Trophoblast cell (in vitro differentiated cells and primary cell): ENCODE measurements around the gene FHAD1.

Experiments
- DNase-seq, 2 donors: peaks; one replicate each; pipeline ENCODE4 v3.0.0-alpha.2; 2016
- H2AFZ ChIP-seq: 2 replicates; pipeline ENCODE4 v1.6.1; 2013; ENCODE audit warnings: low read length, moderate library complexity, mild to moderate bottlenecking; ENCODE audit not compliant: insufficient read depth, poor library complexity
- H2AK5ac ChIP-seq: 2 replicates; pipeline ENCODE4 v1.6.1; 2013; ENCODE audit warnings: mild to moderate bottlenecking, low read length
- H2BK120ac ChIP-seq: 2 replicates; pipeline ENCODE4 v1.6.1; 2013; ENCODE audit warnings: low read length, mild to moderate bottlenecking, moderate library complexity; ENCODE audit not compliant: insufficient read depth, poor library complexity
- H2BK12ac ChIP-seq: 2 replicates; pipeline ENCODE4 v1.6.1; 2013; ENCODE audit warnings: mild to moderate bottlenecking, low read length, moderate library complexity
- H2BK5ac ChIP-seq: 2 replicates; pipeline ENCODE4 v1.6.1; 2013; ENCODE audit warnings: low read length, low read depth, moderate library complexity, mild to moderate bottlenecking; ENCODE audit not compliant: poor library complexity
- H3K14ac ChIP-seq: 2 replicates; pipeline ENCODE4 v1.6.1; 2013; ENCODE audit warnings: mild to moderate bottlenecking, low read length
- H3K18ac ChIP-seq: 2 replicates; pipeline ENCODE4 v1.6.1; 2013; ENCODE audit warnings: mild to moderate bottlenecking, low read length
- H3K23ac ChIP-seq: 2 replicates; pipeline ENCODE4 v1.6.1; 2013; ENCODE audit warnings: low read length
- H3K27ac ChIP-seq: 2 replicates; pipeline ENCODE4 v1.5.1; 2013; ENCODE audit warnings: low read depth, mild to moderate bottlenecking, inconsistent platforms, low read length, moderate library complexity
- H3K27me3 ChIP-seq: 2 replicates; pipeline ENCODE4 v1.6.1; 2013; ENCODE audit warnings: inconsistent platforms, mild to moderate bottlenecking, low read length, moderate library complexity; ENCODE audit not compliant: insufficient read depth
- H3K36me3 ChIP-seq, 2 experiments: 1 replicate in 1 of 2; 2 replicates in 1 of 2; pipeline ENCODE4 v1.6.1; 2013; ENCODE audit warnings: low read length in 2 of 2, mild to moderate bottlenecking in 2 of 2, moderate library complexity in 1 of 2; ENCODE audit not compliant: insufficient read depth in 2 of 2, control insufficient read depth in 1 of 2
- H3K4ac ChIP-seq: 2 replicates; pipeline ENCODE4 v1.6.1; 2013; ENCODE audit warnings: low read depth, mild to moderate bottlenecking, low read length, moderate library complexity
- H3K4me1 ChIP-seq, 2 experiments: 1 replicate in 1 of 2; 2 replicates in 1 of 2; pipeline ENCODE4 v1.6.1; 2013; ENCODE audit warnings: low read length in 2 of 2, mild to moderate bottlenecking in 2 of 2, moderate library complexity in 1 of 2; ENCODE audit not compliant: insufficient read depth in 2 of 2, control insufficient read depth in 1 of 2
- H3K4me2 ChIP-seq: 2 replicates; pipeline ENCODE4 v1.6.1; 2013; ENCODE audit warnings: inconsistent platforms, mild to moderate bottlenecking, low read length, moderate library complexity
- H3K4me3 ChIP-seq: 2 replicates; pipeline ENCODE4 v1.5.1; 2013; ENCODE audit warnings: mild to moderate bottlenecking, low read depth, low read length, inconsistent platforms
- H3K79me1 ChIP-seq: one replicate; pipeline ENCODE4 v1.6.1; 2013; ENCODE audit warnings: low read length
- H3K79me2 ChIP-seq: 2 replicates; pipeline ENCODE4 v1.6.1; 2013; ENCODE audit warnings: low read length, mild to moderate bottlenecking; ENCODE audit not compliant: control insufficient read depth, insufficient read depth, poor library complexity
- H3K9ac ChIP-seq: 2 replicates; pipeline ENCODE4 v1.6.1; 2013; ENCODE audit warnings: mild to moderate bottlenecking, low read length
- H3K9me3 ChIP-seq: 2 replicates; pipeline ENCODE4 v1.6.1; 2013; ENCODE audit warnings: low read depth, mild to moderate bottlenecking, control low read depth, inconsistent platforms, low read length; ENCODE audit not compliant: insufficient read depth
- H4K12ac ChIP-seq: 2 replicates; pipeline ENCODE4 v1.6.1; 2013; ENCODE audit warnings: low read depth, mild to moderate bottlenecking, low read length, moderate library complexity
- H4K8ac ChIP-seq: 2 replicates; pipeline ENCODE4 v1.6.1; 2013; ENCODE audit warnings: low read depth, mild to moderate bottlenecking, low read length, moderate library complexity
- H4K91ac ChIP-seq: one replicate; pipeline ENCODE4 v1.6.1; 2013; ENCODE audit warnings: low read depth, mild to moderate bottlenecking, low read length, moderate library complexity
- WGBS: extraction: QIAGEN DNeasy Blood & Tissue Kit; methylation state at CpG from one replicate; pipeline ENCODE4 v1.1.7; 2013; ENCODE audit warnings: missing lambda C conversion rate; ENCODE audit not compliant: insufficient read length, insufficient coverage; ENCODE audit errors: extremely low coverage; 5-methylcytosine and 5-hydroxymethylcytosine counted together

Gene FHAD1

GRCh38 chr1:15423355-15424077 is 176.5 kb downstream of the FHAD1 start:
- Histone ChIP-seq H3K27me3 (no peaks in the 10 kb centered on the region), H3K4me1 (no peaks in the 10 kb centered on the region), H3K4me3 (no peak overlapping the region), H4K8ac (no peak overlapping the region), H3K36me3 (peaks cover 3 to 12% of the 10 kb centered on the region in 2 experiments), H4K91ac (no peak overlapping the region), H3K4me2 (no peak overlapping the region), H3K23ac (no peak overlapping the region), H3K79me2 (no peaks in the 10 kb centered on the region), H2BK120ac (no peak overlapping the region), H3K4ac (no peak overlapping the region), H3K9me3 (peaks cover 3% of the 10 kb centered on the region), H3K27ac (no peak overlapping the region), H3K79me1 (no peaks in the 10 kb centered on the region), H2AFZ (no peak overlapping the region), H3K18ac (no peak overlapping the region), H3K14ac (no peak overlapping the region), H2BK5ac (no peak overlapping the region), H4K12ac (no peak overlapping the region), H2BK12ac (no peak overlapping the region), H3K9ac (no peak overlapping the region), H2AK5ac (no peak overlapping the region)
- WGBS: no CpG with 5 or more reads among the region's 11 CpGs
- DNase-seq: no peak

DNA sequence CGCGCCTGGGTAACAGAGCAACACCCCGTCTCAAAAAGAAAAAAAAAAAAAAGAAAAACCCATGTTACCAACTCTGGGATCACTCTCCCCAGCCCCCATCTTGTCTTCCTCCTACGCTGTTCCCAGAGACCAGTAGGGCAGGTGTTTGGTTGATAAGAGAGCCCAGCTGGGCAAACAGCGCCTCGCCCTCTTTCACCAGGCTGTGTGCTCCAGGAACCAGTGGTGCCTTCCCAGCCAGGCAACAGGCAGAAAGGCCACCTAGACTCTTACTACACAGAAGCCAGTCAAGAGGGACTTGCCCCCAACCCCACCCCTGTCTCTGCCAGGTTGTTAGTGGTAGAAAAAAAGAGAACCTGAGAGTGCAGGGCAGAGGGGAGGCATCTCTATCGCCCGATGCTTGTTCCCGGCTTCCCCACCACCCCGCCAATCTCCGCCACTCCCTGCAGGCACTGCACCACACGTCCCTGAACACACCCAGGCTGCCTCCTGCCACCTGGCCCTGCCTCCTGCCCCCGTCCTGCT is 177.2 kb downstream of the FHAD1 start:
- H2AFZ ChIP-seq: no peak overlapping the region
- H2BK12ac ChIP-seq: no peak overlapping the region
- peaks cover 3 to 12% of the 10 kb centered on the region in 2 experiments for H3K36me3 ChIP-seq
- no peaks in the 10 kb centered on the region for H3K79me1 ChIP-seq
- H3K23ac ChIP-seq: no peak overlapping the region
- no peaks in the 10 kb centered on the region for H3K27me3 ChIP-seq
- peaks cover 3% of the 10 kb centered on the region for H3K9me3 ChIP-seq
- H2BK120ac ChIP-seq: no peak overlapping the region
- H3K79me2 ChIP-seq: no peaks in the 10 kb centered on the region
- no CpG with 5 or more reads among the region's 13 CpGs for WGBS
- no peak overlapping the region for H3K18ac ChIP-seq
- H3K4me1 ChIP-seq: no peaks in the 10 kb centered on the region
- H3K14ac ChIP-seq: no peak overlapping the region
- no peak overlapping the region for H3K27ac ChIP-seq
- no peak for DNase-seq
- H3K4me3 ChIP-seq: no peak overlapping the region
- no peak overlapping the region for H2BK5ac ChIP-seq
- H2AK5ac ChIP-seq: no peak overlapping the region
- no peak overlapping the region for H3K4me2 ChIP-seq
- no peak overlapping the region for H3K4ac ChIP-seq
- H4K8ac ChIP-seq: no peak overlapping the region
- no peak overlapping the region for H3K9ac ChIP-seq
- no peak overlapping the region for H4K91ac ChIP-seq
- no peak overlapping the region for H4K12ac ChIP-seq

DNA sequence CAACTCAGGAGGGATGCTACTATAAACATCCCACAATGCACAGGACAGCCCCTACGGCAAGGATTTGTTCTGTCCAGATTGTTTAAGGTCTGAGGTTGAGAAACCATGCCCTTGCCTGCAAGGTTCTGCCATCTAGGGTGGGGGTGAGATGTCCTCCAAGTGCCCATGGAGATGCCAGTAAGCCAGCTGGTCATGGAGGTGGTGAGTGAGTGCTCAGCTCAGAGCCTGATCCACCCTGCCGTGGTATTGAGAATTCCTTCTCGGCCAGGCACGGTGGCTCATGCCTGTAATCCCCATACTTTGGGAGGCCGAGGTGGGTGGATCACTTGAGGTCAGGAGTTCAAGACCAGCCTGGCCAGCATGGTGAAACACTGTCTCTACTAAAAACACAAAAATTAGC is 178.0 kb downstream of the FHAD1 start:
- Histone ChIP-seq H3K4me2 (no peak overlapping the region), H3K36me3 (peaks cover 7 to 14% of the 10 kb centered on the region in 2 experiments), H2AFZ (no peak overlapping the region), H3K27ac (no peak overlapping the region), H3K14ac (no peak overlapping the region), H3K9ac (no peak overlapping the region), H3K9me3 (peaks cover 3% of the 10 kb centered on the region), H2BK12ac (no peak overlapping the region), H3K4ac (no peak overlapping the region), H3K4me1 (no peaks in the 10 kb centered on the region), H3K79me2 (no peaks in the 10 kb centered on the region), H3K18ac (no peak overlapping the region), H3K79me1 (no peaks in the 10 kb centered on the region), H2BK120ac (no peak overlapping the region), H2BK5ac (no peak overlapping the region), H2AK5ac (no peak overlapping the region), H3K27me3 (no peaks in the 10 kb centered on the region), H4K12ac (no peak overlapping the region), H4K8ac (no peak overlapping the region), H4K91ac (no peak overlapping the region), H3K4me3 (no peak overlapping the region), H3K23ac (no peak overlapping the region)
- DNase-seq: no peak
- no CpG with 5 or more reads among the region's 5 CpGs for WGBS

- no peak overlapping the region for H3K4me3 ChIP-seq
- H2BK120ac ChIP-seq: no peak overlapping the region
- WGBS: no CpG with 5 or more reads among the region's 10 CpGs
- H3K14ac ChIP-seq: no peak overlapping the region
- H3K4ac ChIP-seq: no peak overlapping the region
- no peak overlapping the region for H3K9ac ChIP-seq
- H3K79me1 ChIP-seq: no peaks in the 10 kb centered on the region
- no peak overlapping the region for H2BK5ac ChIP-seq
- H4K12ac ChIP-seq: no peak overlapping the region
- H2BK12ac ChIP-seq: no peak overlapping the region
- no peak overlapping the region for H2AFZ ChIP-seq
- H4K91ac ChIP-seq: no peak overlapping the region
- no peaks in the 10 kb centered on the region for H3K4me1 ChIP-seq
- no peak overlapping the region for H3K4me2 ChIP-seq
- DNase-seq: no peak
- H3K18ac ChIP-seq: no peak overlapping the region
- no peak overlapping the region for H3K23ac ChIP-seq
- no peaks in the 10 kb centered on the region for H3K27me3 ChIP-seq
- H3K36me3 ChIP-seq: peaks cover 7 to 14% of the 10 kb centered on the region in 2 experiments
- H3K79me2 ChIP-seq: no peaks in the 10 kb centered on the region
- peaks cover 3% of the 10 kb centered on the region for H3K9me3 ChIP-seq
- no peak overlapping the region for H3K27ac ChIP-seq
- H2AK5ac ChIP-seq: no peak overlapping the region
- no peak overlapping the region for H4K8ac ChIP-seq
Observed at GRCh38 chr1:15425521-15425920, 178.5 kb downstream of the FHAD1 start.
